HG02973 (cell line): ENCODE measurements around the gene SLC38A6.
A peak's percentile ranks its signal among the peaks of the same experiment; 100 is the strongest.

ENCODE experiments used
- ATAC-seq: cut with Tn5 transposase; IDR thresholded peaks from one replicate; pipeline ENCODE4 v1.9.1; 2021; ENCODE audit warnings: moderate library complexity; ENCODE audit not compliant: unreplicated experiment

Gene SLC38A6

GRCh38 chr14:60980811-60981632 lies at the start of gene SLC38A6, which contains the start of gene TRMT5:
Gene SLC38A6, plus strand, starts transcription at chr14:60981245. Its CDS starts 33 bp downstream, at chr14:60981278.
Gene TRMT5, minus strand, starts transcription at chr14:60981079. Its CDS starts 106 bp downstream, at chr14:60980973.
- ATAC-seq, result peak; percentile 87

DNA sequence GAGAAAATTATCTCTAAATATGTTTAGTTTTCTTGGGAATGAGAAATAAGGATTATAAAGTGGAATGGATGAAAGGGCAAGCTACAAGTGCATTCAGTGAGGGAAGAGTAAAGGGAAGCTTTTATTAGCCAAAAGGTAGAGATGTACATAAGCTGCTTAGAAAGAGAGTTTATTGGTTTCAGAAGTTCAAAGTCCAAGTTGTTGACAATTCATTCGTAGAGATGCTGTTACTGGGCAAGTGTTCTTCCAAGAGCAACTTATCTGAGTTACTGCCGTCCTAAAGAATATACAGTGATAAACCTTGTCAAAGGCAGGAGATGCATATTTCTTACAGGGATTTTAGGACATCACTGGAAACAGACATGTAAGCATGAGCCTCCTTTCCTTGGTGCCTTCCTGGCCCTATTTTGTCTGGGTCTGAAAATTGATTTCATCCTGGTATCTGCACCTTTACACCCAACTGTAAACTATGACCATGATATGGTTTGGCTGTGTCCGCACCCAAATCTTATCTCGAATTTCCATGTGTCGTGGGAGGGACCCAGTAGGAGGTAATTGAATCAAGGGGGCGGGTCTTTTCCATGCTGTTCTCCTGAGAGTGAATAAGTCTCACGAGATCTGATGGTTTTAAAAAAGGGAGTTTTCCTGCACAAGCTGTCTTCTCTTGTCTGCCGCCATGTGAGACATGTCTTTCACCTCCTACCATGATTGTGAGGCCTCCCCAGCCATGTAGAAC lies 47.0 kb upstream of the SLC38A6 start:
- ATAC-seq, result no peak

DNA sequence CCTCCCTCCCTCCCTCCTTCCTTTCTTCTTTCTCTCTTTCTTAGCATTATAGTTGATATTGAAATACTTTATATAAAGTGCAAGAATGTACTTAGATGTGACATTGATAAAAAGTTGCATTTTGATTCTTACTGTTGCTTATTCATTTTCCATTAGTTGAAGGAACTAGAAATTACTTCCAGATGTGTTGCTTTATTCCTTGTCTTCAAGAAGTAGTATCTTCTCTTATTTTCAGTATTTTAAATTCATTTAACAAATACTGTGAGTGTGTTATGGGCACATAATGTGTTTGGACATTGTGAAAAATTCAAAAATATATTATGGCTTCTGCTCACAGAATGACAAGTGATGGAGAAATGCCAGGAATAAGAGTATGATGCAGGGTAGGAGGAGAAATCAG lies 45.7 kb upstream of the SLC38A6 start:
- ATAC-seq, result no peak

DNA sequence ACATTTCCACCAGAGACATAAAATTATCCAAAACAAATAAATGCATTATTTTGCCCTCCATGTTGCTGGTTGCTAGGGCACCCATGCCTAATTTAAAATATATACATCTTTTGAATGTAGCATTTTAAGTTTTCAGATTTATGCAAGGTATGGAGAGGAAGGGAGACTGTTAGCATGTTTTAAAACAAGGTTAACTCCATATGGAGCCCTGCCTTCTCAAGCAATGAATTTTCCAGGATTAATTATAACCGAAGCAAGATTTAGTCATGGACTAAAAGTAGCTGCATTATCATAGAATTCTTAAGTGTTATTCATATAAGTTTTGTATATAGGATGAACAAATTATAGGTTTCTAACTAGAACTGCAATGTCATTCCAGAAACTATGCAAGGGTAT lies 37.4 kb upstream of the SLC38A6 start:
- ATAC-seq, result no peak

DNA sequence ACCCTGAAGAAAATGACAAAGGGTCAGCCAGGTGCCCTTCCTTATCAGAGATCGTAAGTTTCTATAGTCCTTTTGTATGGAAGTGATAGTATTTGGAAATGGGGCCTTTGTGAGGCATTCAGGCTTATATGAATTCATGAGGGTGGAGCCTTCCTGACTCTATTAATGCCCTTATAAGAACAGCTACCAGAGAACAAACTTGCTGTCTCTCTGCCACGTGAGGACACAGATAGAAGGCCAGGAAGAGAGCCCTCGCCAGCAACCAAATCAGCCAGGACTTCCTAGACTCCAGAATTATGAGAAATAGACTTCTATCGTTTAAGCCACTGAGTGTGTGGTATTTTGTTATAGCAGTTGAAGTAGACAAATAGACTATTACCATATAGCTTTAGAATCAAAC lies 36.8 kb upstream of the SLC38A6 start:
- ATAC-seq, result no peak

DNA sequence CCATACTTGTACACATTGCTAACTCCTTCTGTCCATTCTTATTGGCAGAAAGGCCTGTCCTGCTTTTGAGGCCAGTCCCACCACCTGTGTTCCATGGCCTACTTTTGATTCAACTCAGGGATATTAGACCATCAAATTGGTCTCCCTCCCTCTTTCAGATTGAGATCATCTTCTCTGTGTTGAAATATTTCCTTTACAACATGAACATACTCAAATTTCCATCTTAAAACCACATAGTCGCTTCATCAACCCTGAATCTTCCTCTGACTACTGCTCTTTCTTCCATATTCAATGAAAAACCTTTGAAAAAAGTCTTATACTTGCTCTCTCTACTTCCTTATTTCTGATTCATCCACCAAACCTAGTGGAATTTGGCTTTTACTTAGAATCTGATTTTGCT lies 35.1 kb upstream of the SLC38A6 start:
- no peak for ATAC-seq

- no peak for ATAC-seq
Measured at GRCh38 chr14:60946773-60947172, 34.3 kb upstream of the SLC38A6 start.

GRCh38 chr14:60951776-60952435 lies 29.1 kb upstream of the SLC38A6 start:
- no peak for ATAC-seq

- no peak for ATAC-seq
Measured at GRCh38 chr14:60956202-60956601, 24.8 kb upstream of the SLC38A6 start.

- ATAC-seq, result no peak
Measured at GRCh38 chr14:60956632-60957031, 24.4 kb upstream of the SLC38A6 start.

DNA sequence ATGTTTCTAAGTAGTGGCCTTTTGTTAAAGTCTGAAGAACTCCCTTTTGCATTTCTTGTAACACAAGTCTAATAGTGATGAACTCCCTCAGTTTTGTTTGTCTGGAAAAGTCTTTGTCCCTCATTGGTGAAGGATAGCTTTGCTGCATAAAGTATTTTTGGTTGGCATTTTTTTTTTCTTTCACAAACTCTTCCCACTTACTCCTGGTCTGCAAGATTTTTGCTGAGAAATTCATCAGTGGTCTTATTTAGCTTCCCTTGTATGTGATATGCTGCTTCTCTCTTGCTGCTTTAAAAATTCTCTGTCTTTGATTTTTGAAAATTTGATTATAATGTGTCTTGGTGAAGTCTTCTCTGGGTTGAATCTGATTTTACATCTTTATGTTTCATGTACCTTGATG lies 22.9 kb upstream of the SLC38A6 start:
- ATAC-seq, result no peak

DNA sequence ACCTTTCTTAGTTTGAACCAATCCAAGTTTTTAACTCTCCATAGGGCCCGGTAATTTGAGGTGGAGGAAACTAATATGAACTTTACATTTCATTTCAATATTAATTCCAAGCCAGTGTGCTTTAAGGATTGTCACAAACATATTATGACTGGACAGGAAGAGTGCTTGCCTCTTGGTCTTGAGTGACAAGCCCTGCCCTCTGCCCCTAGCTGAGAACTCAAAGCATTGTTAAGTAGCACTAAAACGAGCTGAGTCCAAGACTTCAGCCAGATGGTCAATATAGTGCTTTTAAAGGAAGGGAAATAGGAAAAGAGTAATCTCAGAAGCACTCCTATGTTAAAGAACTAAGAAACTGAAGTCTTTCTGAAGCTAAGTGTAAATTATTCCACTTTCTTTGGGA lies 17.3 kb upstream of the SLC38A6 start:
- ATAC-seq, result no peak

DNA sequence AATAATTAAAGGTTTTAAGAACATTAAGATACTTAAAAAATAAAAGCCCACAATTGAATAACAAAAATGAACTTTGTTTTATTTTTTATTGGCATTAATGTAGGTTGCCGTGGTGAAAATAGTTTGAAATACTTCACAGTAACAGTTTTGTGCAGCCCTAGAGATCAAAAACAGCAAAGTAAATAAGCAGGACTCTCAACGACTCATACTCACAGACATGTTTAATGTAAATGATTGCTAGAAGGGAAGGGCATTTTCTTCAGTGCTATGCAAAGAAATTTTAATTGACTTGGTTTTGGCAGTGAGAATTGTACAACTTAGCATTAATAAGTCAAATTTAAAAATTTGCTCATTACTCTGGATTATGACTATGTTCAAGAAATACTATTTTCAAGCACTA lies 16.1 kb upstream of the SLC38A6 start:
- ATAC-seq, result no peak

DNA sequence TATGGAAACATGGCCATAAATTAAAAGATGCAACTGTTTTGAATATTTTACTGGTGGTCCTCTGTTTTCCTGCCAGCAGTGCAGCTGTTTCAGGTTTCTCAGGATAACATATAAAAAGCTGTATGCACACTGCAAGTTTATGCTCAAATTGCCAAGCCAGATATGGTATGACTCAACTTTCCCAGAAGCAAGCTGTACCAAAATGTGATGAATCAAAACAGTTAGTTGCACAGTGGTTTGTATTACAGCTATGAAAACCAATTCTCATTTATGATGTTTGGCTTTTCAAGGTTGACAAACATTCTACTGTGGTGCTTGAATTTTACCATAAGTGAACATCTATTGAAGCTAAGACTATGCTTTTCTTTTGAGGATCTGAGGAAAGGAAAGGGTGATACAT lies 15.6 kb upstream of the SLC38A6 start:
- no peak for ATAC-seq

DNA sequence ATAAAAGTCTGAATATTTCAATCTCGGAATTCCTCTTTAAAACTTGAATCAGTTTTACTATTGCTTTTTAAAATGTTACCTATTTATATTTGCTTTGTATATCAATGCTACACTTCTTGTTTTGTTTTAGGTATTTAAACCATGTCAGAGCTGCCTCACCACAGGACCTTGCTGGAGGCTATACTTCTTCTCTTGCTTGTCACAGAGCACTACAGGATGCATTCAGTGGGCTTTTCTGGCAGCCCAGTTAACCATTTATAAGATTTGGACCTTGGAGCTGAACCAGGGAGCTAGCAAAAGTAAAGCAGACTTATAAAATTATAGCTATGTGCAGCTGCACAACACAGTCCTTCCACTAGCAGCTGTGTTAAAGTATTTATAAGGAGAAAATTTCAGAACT lies 12.9 kb upstream of the SLC38A6 start:
- ATAC-seq, result no peak

DNA sequence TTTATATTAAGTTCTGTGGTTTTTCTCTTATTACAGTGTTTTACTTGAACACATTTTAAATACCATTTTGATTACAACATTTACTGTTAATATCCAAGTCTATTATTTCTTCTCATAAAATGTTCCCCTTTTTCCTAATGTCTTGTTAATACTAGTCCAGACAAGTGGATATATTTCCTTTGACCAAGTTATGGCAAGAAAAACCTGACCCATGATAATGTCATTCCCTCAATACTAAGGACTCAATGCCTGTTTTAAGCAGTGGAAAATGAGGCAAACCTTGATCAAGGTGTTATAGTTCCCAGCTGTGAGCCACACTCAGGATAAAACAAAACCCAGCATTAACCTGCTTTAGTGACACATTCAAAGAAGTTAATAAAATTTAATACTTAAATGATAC lies 12.4 kb upstream of the SLC38A6 start:
- no peak for ATAC-seq

DNA sequence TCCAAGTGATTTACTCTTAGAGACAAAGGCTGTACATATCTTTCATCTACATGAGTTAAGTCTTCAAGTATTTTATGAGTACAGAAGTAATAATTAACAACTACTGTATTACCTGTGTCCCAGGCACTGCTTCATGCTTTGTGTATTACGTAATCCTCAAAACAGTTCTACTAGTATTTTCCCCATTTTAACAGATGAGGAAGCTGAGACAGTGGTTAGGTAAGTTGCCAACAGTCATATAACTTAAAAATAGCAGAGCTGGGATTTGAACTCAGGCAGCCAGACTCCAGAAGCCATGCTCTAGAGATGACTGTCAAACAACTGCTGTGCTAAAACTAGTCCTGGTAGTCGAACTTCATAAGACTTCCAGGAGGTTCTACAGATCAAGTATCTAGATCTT lies 10.9 kb upstream of the SLC38A6 start:
- no peak for ATAC-seq

- no peak for ATAC-seq
Measured at GRCh38 chr14:60971271-60971670, 9.8 kb upstream of the SLC38A6 start.

- no peak for ATAC-seq
Measured at GRCh38 chr14:60972295-60972694, 8.8 kb upstream of the SLC38A6 start.

DNA sequence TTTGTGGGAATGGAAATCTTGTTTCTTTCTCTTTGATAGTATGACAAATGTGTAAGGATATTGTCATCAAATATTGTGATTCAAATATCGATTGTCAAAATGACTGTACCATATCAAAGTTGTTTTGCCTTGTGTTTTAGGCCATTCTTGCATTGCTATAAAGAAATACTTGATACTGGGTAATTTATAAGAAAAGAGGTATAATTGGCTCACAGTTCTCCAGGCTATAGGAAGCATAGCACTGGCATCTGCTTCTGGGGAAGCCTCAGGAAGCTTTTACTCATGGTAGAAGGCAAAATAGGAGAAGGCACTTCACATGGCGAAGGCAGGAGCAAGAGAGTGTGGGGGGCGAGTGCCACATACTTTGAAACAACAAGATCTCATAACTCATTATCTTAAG lies 8.0 kb upstream of the SLC38A6 start:
- ATAC-seq, result no peak

DNA sequence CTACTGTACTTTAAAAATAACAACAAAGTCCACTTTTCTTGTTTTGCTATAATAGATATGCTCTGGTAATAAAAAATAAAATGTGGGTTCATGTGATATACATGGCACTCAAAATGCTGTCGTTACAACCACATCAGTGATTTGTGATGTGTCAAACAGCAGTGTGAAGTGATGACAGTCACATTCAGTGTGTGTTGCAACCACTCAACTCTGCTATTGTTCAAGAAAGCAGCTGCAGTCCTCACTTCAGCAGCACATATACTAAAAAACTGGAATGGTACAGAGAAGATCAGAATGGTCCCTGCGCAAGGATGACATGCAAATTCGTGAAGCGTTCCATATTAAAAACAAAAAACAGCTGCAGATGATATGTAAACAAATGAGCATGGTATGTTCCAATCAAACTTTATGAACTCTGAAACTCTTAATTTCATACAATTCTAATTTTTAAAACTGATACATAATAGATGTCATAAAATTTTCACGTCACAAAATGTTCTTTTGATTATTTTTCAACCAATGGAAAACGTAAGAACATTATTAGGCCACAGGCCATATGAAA lies 6.9 kb upstream of the SLC38A6 start:
- ATAC-seq, result no peak
